Small intestine (tissue), 7 donors: ENCODE results near the gene PARL. TPM values are rescaled to one million over a fixed set of nuclear protein-coding genes. Genes with fewer than 3 reads are reported as not detected.

Source experiments
- DNase-seq, 2 donors: peaks; one replicate each; pipeline versions ENCODE4 v3.0.0 to v3.0.0-alpha.2; 2013
- FAIRE-seq: peaks from 2 replicates; lab custom pipeline; 2012; peaks lifted over from hg19 to GRCh38; lab: Jason Lieb, UNC
- H3K27ac ChIP-seq, 3 donors: one replicate each; pipeline ENCODE4 v1.5.1; 2013; ENCODE audit warnings: low read length in 2 of 3, mild to moderate bottlenecking in 2 of 3, control low read depth in 1 of 3, inconsistent platforms in 1 of 3, low read depth in 1 of 3, moderate library complexity in 1 of 3
- H3K27me3 ChIP-seq, 3 donors: one replicate each; pipeline ENCODE4 v1.6.1; 2013; ENCODE audit warnings: low read length in 3 of 3, inconsistent platforms in 1 of 3; ENCODE audit not compliant: control insufficient read depth in 3 of 3, insufficient read depth in 3 of 3
- H3K36me3 ChIP-seq, 3 donors: one replicate each; pipeline ENCODE4 v1.6.1; 2013; ENCODE audit warnings: low read length in 3 of 3, inconsistent platforms in 1 of 3, low read depth in 1 of 3, mild to moderate bottlenecking in 1 of 3, moderate library complexity in 1 of 3; ENCODE audit not compliant: control insufficient read depth in 3 of 3, insufficient read depth in 2 of 3
- H3K4me1 ChIP-seq, 3 donors: one replicate each; pipeline ENCODE4 v1.6.1; 2013; ENCODE audit warnings: low read length in 2 of 3, inconsistent platforms in 1 of 3, low read depth in 1 of 3, mild to moderate bottlenecking in 1 of 3, moderate library complexity in 1 of 3; ENCODE audit not compliant: control insufficient read depth in 3 of 3, insufficient read depth in 2 of 3
- H3K4me3 ChIP-seq, 3 donors: one replicate each; pipeline ENCODE4 v1.5.1; 2013; ENCODE audit warnings: low read length in 3 of 3, control low read depth in 1 of 3, inconsistent platforms in 1 of 3, low read depth in 1 of 3, mild to moderate bottlenecking in 1 of 3, moderate library complexity in 1 of 3
- H3K9me3 ChIP-seq, 2 donors: one replicate each; pipeline ENCODE4 v1.6.1; 2013; ENCODE audit warnings: low read depth in 1 of 2, low read length in 1 of 2; ENCODE audit not compliant: control insufficient read depth in 2 of 2, insufficient read depth in 1 of 2
- WGBS, 3 donors: extraction: QIAGEN DNeasy Blood & Tissue Kit; methylation state at CpG; one replicate each; pipeline ENCODE4 v1.1.7; 2013; 5-methylcytosine and 5-hydroxymethylcytosine counted together
- polyA plus RNA-seq, 4 donors: library from polyadenylated mRNA; stranded (reverse) in 3 of 4; unstranded in 1 of 4; fragments of 200-250 nt in 3 of 4; fragments of 120-200 nt in 1 of 4; gene quantifications; one replicate each; pipeline versions ENCODE4 v1.2.1 to v1.2.3, GENCODE V29; 2013
- donor health status: healthy with polysubstance abuse.
- donor health status: control.
- donor health status: control.
- donor health status: Bipolar disorder and iron deficiency.
- donor health status: healthy.

PARL gene
- polyA plus RNA-seq, 4 donors = 43.7 to 77.3 (median 73.2) TPM

DNA sequence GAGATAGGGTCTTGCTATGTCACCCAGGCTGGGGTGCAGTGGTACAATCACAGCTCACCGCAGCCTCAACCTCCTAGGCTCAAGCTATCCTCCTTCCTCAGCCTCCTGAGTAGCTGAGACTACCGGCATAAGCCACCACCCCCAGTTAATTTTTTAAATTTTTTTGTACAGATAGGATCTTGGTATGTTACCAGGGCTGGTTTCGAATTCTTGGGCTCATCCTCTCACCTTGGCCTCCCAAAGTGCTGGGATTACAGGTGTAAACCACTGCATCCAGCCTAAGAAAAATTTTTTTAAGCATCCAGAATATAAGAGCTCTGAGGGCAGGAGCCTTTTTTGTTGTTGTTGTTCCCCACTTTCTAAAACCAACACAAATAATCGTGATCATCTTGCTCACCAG lies 44.9 kb downstream of the PARL start:
- no peaks in the 10 kb centered on the region for H3K27me3 ChIP-seq
- no peak overlapping the region for H3K4me3 ChIP-seq
- H3K27ac ChIP-seq = no peak overlapping the region
- FAIRE-seq (no peak), DNase-seq (no peak)
- H3K4me1 ChIP-seq = no peaks in the 10 kb centered on the region
- no peaks in the 10 kb centered on the region for H3K9me3 ChIP-seq
- 94 to 98% (median 97%) methylated on average over 4 of the region's 4 CpGs for WGBS, 3 donors
- H3K36me3 ChIP-seq = peaks cover 12 to 47% (median 15%) of the 10 kb centered on the region in 3 donors

DNA sequence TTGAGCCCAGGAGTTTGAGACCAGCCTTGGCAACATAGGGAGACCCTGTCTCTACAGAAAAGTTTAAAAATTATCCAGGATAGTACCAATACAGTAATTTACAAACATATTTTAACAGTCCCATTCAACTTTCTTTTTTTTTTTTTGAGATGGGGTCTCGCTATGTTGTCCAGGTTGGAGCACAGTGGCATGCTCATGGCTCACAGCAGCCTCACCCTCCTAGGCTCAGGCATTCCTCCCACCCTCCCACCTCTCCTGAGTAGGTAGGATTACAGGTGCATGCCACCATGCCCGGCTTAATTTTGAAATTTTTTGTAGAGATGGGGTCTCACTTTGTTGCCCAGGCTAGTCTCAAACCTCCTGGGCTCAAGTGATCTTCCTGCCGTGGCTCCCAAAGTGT lies 46.8 kb downstream of the PARL start:
- Histone ChIP-seq H3K27me3 (no peaks in the 10 kb centered on the region), H3K27ac (no peak overlapping the region), H3K36me3 (peaks cover 12 to 54% (median 17%) of the 10 kb centered on the region in 3 donors), H3K4me1 (no peaks in the 10 kb centered on the region), H3K4me3 (no peak overlapping the region), H3K9me3 (no peaks in the 10 kb centered on the region)
- DNase-seq = no peak
- WGBS, 3 donors = 94 to 98% (median 97%) methylated on average over 3 of the region's 3 CpGs
- no peak for FAIRE-seq

DNA sequence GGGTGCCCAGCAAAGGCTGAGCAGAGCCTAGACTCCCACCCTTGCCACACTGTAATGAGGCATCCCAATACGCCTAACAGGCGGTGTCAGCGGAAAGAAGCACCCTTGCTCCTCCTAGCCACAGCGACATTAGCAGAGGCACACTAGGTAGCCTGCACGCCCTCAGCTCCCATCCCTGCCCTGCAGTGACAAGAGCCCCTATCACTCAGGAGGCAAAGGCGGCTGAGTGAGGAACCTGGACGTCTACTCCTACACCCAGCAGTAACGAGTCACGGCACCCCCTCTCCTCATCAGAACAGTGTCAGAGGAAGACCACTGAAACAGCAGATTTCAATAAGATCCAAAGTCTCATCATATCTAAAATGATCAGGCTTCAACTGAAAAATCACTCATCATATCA lies 47.3 kb downstream of the PARL start:
- DNase-seq (no peak), FAIRE-seq (no peak)

DNA sequence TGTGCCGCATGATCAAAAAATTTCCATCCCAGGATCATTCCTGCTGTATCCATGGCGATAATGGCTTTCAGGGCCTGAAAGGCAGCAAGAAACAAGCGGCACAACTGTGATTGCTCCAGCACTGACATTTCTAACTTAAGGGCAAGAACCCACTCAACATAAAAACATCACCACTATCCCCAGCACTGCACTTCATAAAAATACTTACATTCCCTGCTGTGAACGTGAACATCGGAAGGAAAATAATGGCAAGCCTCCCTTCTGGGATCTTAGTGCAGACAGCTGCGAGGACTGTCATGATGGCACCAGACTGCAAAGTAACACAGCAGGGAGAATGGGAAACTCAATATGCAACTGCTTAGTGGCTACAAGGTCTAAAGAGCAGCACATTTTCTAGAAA lies 51.2 kb downstream of the PARL start:
- FAIRE-seq = no peak
- H3K9me3 ChIP-seq = no peaks in the 10 kb centered on the region
- WGBS, 3 donors = 97 to 98% (median 97%) methylated on average over 6 of the region's 6 CpGs
- H3K4me1 ChIP-seq = no peaks in the 10 kb centered on the region
- no peak overlapping the region for H3K4me3 ChIP-seq
- DNase-seq = no peak
- H3K36me3 ChIP-seq = peaks cover 9 to 59% (median 11%) of the 10 kb centered on the region in 3 donors
- H3K27me3 ChIP-seq = no peaks in the 10 kb centered on the region
- no peak overlapping the region for H3K27ac ChIP-seq

More for the DNA sequence above, 47.3 kb downstream of the PARL start:
- no peaks in the 10 kb centered on the region for H3K4me1 ChIP-seq
- H3K36me3 ChIP-seq = peaks cover 16 to 54% (median 17%) of the 10 kb centered on the region in 3 donors
- no peak overlapping the region for H3K27ac ChIP-seq
- WGBS, 3 donors = 93 to 95% (median 94%) methylated on average over 9 of the region's 9 CpGs
- H3K4me3 ChIP-seq = no peak overlapping the region
- no peaks in the 10 kb centered on the region for H3K9me3 ChIP-seq
- no peaks in the 10 kb centered on the region for H3K27me3 ChIP-seq

DNA sequence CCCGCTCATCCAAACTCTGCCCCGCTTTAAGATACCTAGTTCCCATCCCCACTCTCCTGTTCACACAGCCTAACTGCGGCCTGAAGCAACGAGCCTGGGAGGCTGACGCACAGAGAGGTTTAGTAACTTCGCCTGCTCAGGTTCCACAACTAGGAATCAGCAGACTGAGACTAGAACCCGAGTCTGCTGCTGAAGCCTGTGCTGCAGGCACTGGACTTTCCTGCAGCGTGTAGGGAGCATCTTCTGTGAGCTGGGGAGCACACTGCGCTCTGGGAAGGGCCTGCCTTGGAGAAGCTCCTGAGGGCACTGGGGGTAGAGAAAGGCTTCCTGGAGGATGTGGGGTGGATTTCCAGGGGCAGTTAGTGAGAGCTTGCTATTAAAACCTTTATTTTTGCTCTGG lies 54.5 kb downstream of the PARL start:
- FAIRE-seq (no peak), DNase-seq (no peak)
- Histone ChIP-seq H3K36me3 (peaks cover 4 to 58% (median 11%) of the 10 kb centered on the region in 3 donors), H3K4me3 (no peak overlapping the region), H3K4me1 (no peaks in the 10 kb centered on the region), H3K9me3 (no peaks in the 10 kb centered on the region), H3K27me3 (no peaks in the 10 kb centered on the region), H3K27ac (no peak overlapping the region)
- 95% methylated on average over 9 of the region's 9 CpGs for WGBS, 3 donors

DNA sequence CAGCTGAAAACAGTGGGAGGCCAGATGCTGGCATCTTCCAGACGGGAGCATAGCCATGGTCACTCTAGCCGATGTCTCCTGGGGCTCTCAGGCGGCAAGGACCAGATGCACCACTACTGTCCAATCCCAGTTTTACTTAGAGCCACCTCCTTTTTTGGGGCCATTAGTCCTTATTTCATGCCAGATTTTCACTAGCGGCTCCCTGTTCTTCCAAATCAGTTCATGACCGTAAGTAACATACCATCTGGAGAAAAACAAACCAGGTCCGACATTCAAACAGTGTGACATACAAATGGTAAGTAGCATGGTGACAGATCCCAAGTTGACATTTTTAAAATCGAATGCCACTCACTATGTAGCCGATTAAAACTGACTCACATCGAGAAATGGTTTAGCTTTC lies 55.2 kb downstream of the PARL start:
- Histone ChIP-seq H3K4me1 (peaks cover 0 to 2% (median 0%) of the 10 kb centered on the region in 3 donors), H3K9me3 (no peaks in the 10 kb centered on the region), H3K27ac (no peak overlapping the region), H3K36me3 (peaks cover 4 to 53% (median 11%) of the 10 kb centered on the region in 3 donors), H3K4me3 (no peak overlapping the region), H3K27me3 (peaks cover 0 to 1% (median 0%) of the 10 kb centered on the region in 3 donors)
- 95 to 96% (median 95%) methylated on average over 9 of the region's 9 CpGs for WGBS, 3 donors
- DNase-seq (no peak), FAIRE-seq (no peak)

DNA sequence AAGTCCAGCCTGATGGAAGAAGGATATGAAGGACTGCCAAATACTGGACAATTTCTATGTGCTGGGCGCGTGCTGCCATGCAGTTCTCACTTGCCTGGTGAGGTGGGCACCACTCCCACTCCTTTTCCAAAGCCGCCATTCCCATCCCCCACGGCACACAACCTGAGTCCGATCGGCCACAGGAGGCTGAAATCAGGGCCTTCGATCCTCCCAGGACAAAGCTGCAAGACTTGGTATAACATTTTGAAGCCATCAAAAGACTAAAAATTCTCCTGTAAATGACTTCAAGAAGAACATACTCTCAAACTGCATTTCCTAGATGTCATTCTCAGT lies 56.2 kb downstream of the PARL start:
- 92 to 94% (median 93%) methylated on average over 7 of the region's 7 CpGs for WGBS, 3 donors
- no peak for FAIRE-seq

DNA sequence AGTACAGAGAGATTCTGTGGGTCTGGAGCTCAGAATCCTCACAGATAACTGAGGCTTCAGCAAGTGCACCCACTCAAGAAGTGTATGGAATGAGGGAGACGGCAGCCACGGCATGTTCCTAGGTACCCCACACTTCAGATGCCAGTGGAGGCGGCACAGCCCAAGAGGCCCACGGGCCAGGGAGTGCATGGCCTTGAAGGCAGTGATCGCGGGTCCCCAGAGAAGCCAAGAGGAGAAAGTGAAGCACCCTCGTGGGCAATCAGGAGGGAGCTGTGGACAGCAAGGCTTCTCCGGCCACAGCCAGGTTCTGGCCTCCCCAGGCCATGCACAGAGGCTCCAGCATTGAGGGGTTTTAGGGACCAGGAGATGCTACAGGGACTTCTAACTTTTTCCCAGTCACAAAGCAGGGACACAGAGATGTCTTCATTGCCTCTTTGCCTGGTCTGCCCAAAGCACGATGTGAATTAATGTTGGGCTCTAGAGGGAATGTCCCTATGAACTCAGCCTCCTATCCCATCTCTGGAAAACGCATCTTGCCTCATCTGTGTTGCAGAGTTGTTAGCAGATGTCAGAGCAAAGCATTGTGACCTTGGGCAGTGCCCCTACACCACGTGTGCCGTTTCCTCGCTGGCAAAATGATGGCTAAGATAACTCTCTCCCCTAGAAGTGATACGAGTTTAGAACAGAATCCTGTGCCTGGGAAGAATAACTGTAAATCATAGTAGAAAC lies 56.7 kb downstream of the PARL start:
- no peak for DNase-seq
- WGBS, 3 donors = 73 to 85% (median 78%) methylated on average over 14 of the region's 14 CpGs
- Histone ChIP-seq H3K27ac (no peak overlapping the region), H3K4me1 (peaks cover 0 to 4% (median 0%) of the 10 kb centered on the region in 3 donors), H3K27me3 (peaks cover 0 to 2% (median 0%) of the 10 kb centered on the region in 3 donors), H3K4me3 (no peak overlapping the region), H3K9me3 (no peaks in the 10 kb centered on the region), H3K36me3 (peaks cover 2 to 41% (median 8%) of the 10 kb centered on the region in 3 donors)
- FAIRE-seq = no peak

More for the DNA sequence above, 56.2 kb downstream of the PARL start:
- Histone ChIP-seq H3K4me1 (peaks cover 0 to 4% (median 0%) of the 10 kb centered on the region in 3 donors), H3K9me3 (no peaks in the 10 kb centered on the region), H3K27ac (no peak overlapping the region), H3K27me3 (peaks cover 0 to 2% (median 0%) of the 10 kb centered on the region in 3 donors), H3K36me3 (peaks cover 4 to 47% (median 8%) of the 10 kb centered on the region in 3 donors), H3K4me3 (no peak overlapping the region)
- DNase-seq = no peak
